ENCODE measurements around the gene CYB5R2. TPM values are rescaled to one million over a fixed set of nuclear protein-coding genes. Genes with fewer than 3 reads are reported as not detected.

The CYB5R2 gene
- total RNA-seq, 4 donors from 2014 or later, result 1.00 to 3.9 (median 3.1) TPM

DNA sequence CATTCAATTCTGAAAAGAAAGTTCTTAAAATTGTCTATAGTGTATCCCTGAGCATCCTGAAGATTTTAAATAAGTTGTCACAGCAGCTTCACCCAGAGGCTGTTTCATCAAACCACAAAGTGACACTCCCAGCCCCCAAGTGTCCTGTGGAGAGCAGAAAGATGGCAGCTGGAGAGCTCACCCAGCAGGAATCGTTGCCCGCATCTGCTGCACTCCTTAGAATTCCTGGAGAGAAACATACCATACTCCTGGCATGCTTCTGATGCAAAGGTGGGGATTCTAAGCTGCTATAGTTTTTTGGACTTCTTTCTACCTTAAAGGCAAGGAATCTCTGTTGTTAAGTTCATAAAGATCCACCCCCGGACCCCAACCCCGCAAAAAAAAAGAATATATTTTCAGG lies 13.5 kb upstream of the CYB5R2 start:
- DNase-seq (no peak), ATAC-seq (no peak)
- H3K4me3 ChIP-seq, result no peak overlapping the region
- H3K36me3 ChIP-seq, result no peaks in the 10 kb centered on the region
- in situ Hi-C loops (cut with MboI; ENCODE audit: low sequenced_read_pairs in 4 of 4), result loop anchor here in 2 of 4 donors (25.0 kb wide), 2 partner anchors 574 to 599 kb away; partner anchors contain the start of gene RBMXL2 (in 1 of the 2)
- H3K27ac ChIP-seq, result no peak overlapping the region
- H3K9me3 ChIP-seq, result no peaks in the 10 kb centered on the region
- TF ChIP-seq POLR2A (IDR thresholded peaks at IDR 0.05), result no peak
- TF ChIP-seq, protein P1, sequence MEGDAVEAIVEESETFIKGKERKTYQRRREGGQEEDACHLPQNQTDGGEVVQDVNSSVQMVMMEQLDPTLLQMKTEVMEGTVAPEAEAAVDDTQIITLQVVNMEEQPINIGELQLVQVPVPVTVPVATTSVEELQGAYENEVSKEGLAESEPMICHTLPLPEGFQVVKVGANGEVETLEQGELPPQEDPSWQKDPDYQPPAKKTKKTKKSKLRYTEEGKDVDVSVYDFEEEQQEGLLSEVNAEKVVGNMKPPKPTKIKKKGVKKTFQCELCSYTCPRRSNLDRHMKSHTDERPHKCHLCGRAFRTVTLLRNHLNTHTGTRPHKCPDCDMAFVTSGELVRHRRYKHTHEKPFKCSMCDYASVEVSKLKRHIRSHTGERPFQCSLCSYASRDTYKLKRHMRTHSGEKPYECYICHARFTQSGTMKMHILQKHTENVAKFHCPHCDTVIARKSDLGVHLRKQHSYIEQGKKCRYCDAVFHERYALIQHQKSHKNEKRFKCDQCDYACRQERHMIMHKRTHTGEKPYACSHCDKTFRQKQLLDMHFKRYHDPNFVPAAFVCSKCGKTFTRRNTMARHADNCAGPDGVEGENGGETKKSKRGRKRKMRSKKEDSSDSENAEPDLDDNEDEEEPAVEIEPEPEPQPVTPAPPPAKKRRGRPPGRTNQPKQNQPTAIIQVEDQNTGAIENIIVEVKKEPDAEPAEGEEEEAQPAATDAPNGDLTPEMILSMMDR (IDR thresholded peaks at IDR 0.05 in 4 of 5, conservative IDR thresholded peaks at IDR 0.05 in 1 of 5), result no peak
- H3K4me1 ChIP-seq, result peaks cover 5 to 6% of the 10 kb centered on the region in 2 donors
- no peaks in the 10 kb centered on the region for H3K27me3 ChIP-seq
- intact Hi-C loops (cut with DNase I; ENCODE audit: low total_unique reads), result no loop called here

DNA sequence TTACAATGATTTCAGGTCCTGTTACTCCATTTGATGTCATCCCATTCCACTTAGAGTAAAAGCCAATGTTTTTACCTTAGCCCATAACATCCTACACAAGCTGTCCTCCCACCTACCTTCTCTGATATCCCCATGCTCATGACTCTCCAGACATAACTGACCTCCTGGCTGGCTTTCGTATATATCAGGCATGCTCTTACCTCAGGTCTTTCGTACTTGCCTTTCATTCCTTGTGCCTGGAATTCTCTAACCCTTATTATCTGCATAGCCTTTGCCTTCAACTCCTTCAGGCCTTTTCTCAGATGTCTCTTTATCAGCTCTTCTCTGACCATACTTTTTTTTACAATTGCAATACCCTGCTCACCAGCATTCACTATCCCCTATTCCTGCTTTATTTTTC lies 10.3 kb upstream of the CYB5R2 start:
- ATAC-seq, result no peak
- TF ChIP-seq, protein P1 (IDR thresholded peaks at IDR 0.05 in 4 of 5, conservative IDR thresholded peaks at IDR 0.05 in 1 of 5), result no peak
- no peak for TF ChIP-seq POLR2A (IDR thresholded peaks at IDR 0.05)
- no peak for DNase-seq
- Histone ChIP-seq H3K4me3 (no peak overlapping the region), H3K9me3 (no peaks in the 10 kb centered on the region), H3K27ac (no peak overlapping the region), H3K27me3 (no peaks in the 10 kb centered on the region), H3K36me3 (no peaks in the 10 kb centered on the region), H3K4me1 (no peaks in the 10 kb centered on the region)
- intact Hi-C loops (cut with DNase I; ENCODE audit: low total_unique reads), result no loop called here
- in situ Hi-C loops (cut with MboI; ENCODE audit: low sequenced_read_pairs in 4 of 4), result loop anchor here in 2 of 4 donors (25.0 kb wide), 2 partner anchors 571 to 596 kb away; partner anchors contain the start of gene RBMXL2 (in 1 of the 2)

DNA sequence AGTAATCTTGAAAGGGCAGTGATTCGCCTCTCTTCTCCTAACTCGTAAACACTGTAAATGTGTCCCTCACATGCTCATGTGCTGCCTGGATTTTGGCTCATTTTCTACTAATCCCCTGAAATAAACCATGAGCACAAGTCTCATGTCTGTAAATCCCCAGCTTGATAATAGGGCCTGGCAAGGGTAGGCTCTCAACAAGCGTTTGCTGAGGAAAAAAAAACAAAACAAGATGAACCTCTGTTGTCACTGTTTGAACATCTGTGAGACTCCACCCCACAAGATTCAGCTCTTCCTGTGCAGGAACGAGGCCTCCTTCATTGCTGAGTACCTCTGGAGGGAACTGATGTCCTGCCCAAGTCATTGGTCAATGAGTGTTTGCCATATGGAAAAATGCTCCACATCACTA lies 4.5 kb upstream of the CYB5R2 start:
- Histone ChIP-seq H3K4me1 (peaks cover 0 to 17% of the 10 kb centered on the region in 2 donors), H3K27me3 (no peaks in the 10 kb centered on the region), H3K9me3 (no peaks in the 10 kb centered on the region), H3K4me3 (no peak overlapping the region), H3K27ac (no peak overlapping the region), H3K36me3 (no peaks in the 10 kb centered on the region)
- no peak for TF ChIP-seq POLR2A (IDR thresholded peaks at IDR 0.05)
- TF ChIP-seq, protein P1 (IDR thresholded peaks at IDR 0.05 in 4 of 5, conservative IDR thresholded peaks at IDR 0.05 in 1 of 5), result no peak
- intact Hi-C loops (cut with DNase I; ENCODE audit: low total_unique reads) (no loop called here), in situ Hi-C loops (cut with MboI; ENCODE audit: low sequenced_read_pairs in 4 of 4) (loop anchor here in 2 of 4 donors (25.0 kb wide), 2 partner anchors 565 to 590 kb away; partner anchors contain the start of gene RBMXL2 (in 1 of the 2))
- DNase-seq (no peak), ATAC-seq (no peak)

DNA sequence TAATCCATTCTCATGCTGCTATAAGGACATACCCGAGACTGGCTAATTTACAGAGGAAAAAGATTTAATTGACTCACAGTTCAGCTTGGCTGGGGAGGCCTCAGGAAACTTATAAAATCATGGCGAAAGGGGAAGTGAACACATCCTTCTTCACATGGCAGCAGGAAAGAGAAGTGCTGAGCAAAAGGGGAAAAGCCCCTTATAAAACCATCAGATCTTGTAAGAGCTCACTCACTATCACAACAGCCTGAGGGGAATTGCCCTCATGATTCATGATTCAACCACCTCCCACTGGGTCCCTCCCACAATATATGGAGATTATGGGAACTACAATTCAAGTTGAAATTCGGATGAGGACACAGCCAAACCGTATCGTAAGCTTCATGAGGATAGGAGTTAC lies 3.8 kb upstream of the CYB5R2 start:
- ATAC-seq (no peak), DNase-seq (no peak)
- TF ChIP-seq POLR2A (IDR thresholded peaks at IDR 0.05), result no peak
- TF ChIP-seq, protein P1 (IDR thresholded peaks at IDR 0.05 in 4 of 5, conservative IDR thresholded peaks at IDR 0.05 in 1 of 5), result no peak
- Histone ChIP-seq H3K4me3 (no peak overlapping the region), H3K4me1 (peaks cover 0 to 19% of the 10 kb centered on the region in 2 donors), H3K36me3 (no peaks in the 10 kb centered on the region), H3K27ac (no peak overlapping the region), H3K27me3 (no peaks in the 10 kb centered on the region), H3K9me3 (no peaks in the 10 kb centered on the region)
- intact Hi-C loops (cut with DNase I; ENCODE audit: low total_unique reads), result no loop called here
- in situ Hi-C loops (cut with MboI; ENCODE audit: low sequenced_read_pairs in 4 of 4), result loop anchor here in 2 of 4 donors (25.0 kb wide), 2 partner anchors 565 to 590 kb away; partner anchors contain the start of gene RBMXL2 (in 1 of the 2)

DNA sequence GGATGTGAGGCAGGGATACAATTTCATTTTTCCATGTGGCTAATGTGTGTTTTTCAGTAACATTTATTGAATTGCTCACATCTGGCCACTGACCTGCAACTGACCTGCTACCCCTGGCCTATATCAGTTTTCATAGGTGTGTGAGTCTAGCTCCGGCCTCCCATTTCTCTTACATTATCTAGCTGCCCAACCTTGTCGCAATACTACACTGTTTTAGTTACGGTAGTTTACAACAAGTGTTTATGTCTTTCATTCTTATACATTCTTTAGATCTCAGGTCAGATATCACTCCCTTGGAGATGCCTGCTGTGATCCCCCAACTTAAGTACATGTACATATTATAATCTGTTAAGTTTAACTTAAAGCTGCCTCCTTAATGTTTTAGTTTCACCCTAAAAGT lies 2.3 kb upstream of the CYB5R2 start:
- intact Hi-C loops (cut with DNase I; ENCODE audit: low total_unique reads), result no loop called here
- in situ Hi-C loops (cut with MboI; ENCODE audit: low sequenced_read_pairs in 4 of 4), result loop anchor here in 2 of 4 donors (25.0 kb wide), 2 partner anchors 563 to 588 kb away; partner anchors contain the start of gene RBMXL2 (in 1 of the 2)
- Histone ChIP-seq H3K27ac (no peak overlapping the region), H3K27me3 (no peaks in the 10 kb centered on the region), H3K4me3 (no peak overlapping the region), H3K36me3 (no peaks in the 10 kb centered on the region), H3K4me1 (peaks cover 0 to 19% of the 10 kb centered on the region in 2 donors), H3K9me3 (no peaks in the 10 kb centered on the region)
- no peak for ATAC-seq
- no peak for DNase-seq
- TF ChIP-seq POLR2A (IDR thresholded peaks at IDR 0.05), result no peak
- TF ChIP-seq, protein P1 (IDR thresholded peaks at IDR 0.05 in 4 of 5, conservative IDR thresholded peaks at IDR 0.05 in 1 of 5), result no peak
